Glomerular visceral epithelial cell (primary cell): ENCODE measurements around the gene TSPAN15.
"Not testable (repeated sequence)": the region's sequence is repeated elsewhere in the genome, so short reads cannot be mapped to it uniquely, and the experiment has no call there.

ENCODE experiments used
- DNase-seq: peaks from one replicate; pipeline ENCODE4 v3.0.0-alpha.2; 2016; ENCODE audit errors: extremely low spot score

TSPAN15 gene

GRCh38 chr10:69486922-69487730 is 35.9 kb downstream of the TSPAN15 start:
- peak; percentile 93 for DNase-seq

GRCh38 chr10:69488149-69488844 is 37.0 kb downstream of the TSPAN15 start:
- DNase-seq, result not testable (repeated sequence)

GRCh38 chr10:69488856-69489255 is 37.6 kb downstream of the TSPAN15 start:
- DNase-seq, result not testable (repeated sequence)

- DNase-seq, result no peak
Measured at GRCh38 chr10:69489506-69490090, 38.3 kb downstream of the TSPAN15 start.

GRCh38 chr10:69490876-69491275 is 39.6 kb downstream of the TSPAN15 start:
- no peak for DNase-seq

GRCh38 chr10:69491611-69492010 is 40.3 kb downstream of the TSPAN15 start:
- no peak for DNase-seq

- DNase-seq, result no peak
Measured at GRCh38 chr10:69492091-69492745, 41.0 kb downstream of the TSPAN15 start.

- no peak for DNase-seq
Measured at GRCh38 chr10:69492746-69493462, 41.6 kb downstream of the TSPAN15 start.

- DNase-seq, result no peak
Measured at GRCh38 chr10:69494626-69495558, 43.6 kb downstream of the TSPAN15 start.

- DNase-seq, result no peak
Measured at GRCh38 chr10:69495666-69496065, 44.4 kb downstream of the TSPAN15 start.

- no peak for DNase-seq
Measured at GRCh38 chr10:69496352-69497230, 45.3 kb downstream of the TSPAN15 start.

GRCh38 chr10:69497231-69497561 is 45.9 kb downstream of the TSPAN15 start:
- DNase-seq, result no peak

GRCh38 chr10:69497611-69498390 is 46.5 kb downstream of the TSPAN15 start:
- no peak for DNase-seq

- no peak for DNase-seq
Measured at GRCh38 chr10:69498711-69499471, 47.6 kb downstream of the TSPAN15 start.

GRCh38 chr10:69499726-69500689 is 48.7 kb downstream of the TSPAN15 start:
- DNase-seq, result no peak

- DNase-seq, result no peak
Measured at GRCh38 chr10:69500864-69501468, 49.7 kb downstream of the TSPAN15 start.
